ENCODE data around the gene ZC3H11A.
"Not testable (repeated sequence)": the region's sequence is repeated elsewhere in the genome, so short reads cannot be mapped to it uniquely, and the experiment has no call there.

The ZC3H11A gene

GRCh38 chr1:203797948-203798655 is 2.7 kb downstream of the ZC3H11A start:
- no peaks in the 10 kb centered on the region for H3K27me3 Mint-ChIP-seq
- peaks cover 59% of the 10 kb centered on the region for H3K4me1 Mint-ChIP-seq
- CTCF ChIA-PET: interaction anchor here (0.6 kb wide), 1 partner anchor 294 kb away, joined by 3 read pairs; no protein-coding TSS in a partner anchor
- H3K27ac Mint-ChIP-seq: no peak overlapping the region
- no peak overlapping the region for H3K4me3 Mint-ChIP-seq
- H3K36me3 Mint-ChIP-seq: peaks cover 49% of the 10 kb centered on the region
- no peak for DNase-seq
- H3K9me3 Mint-ChIP-seq: no peaks in the 10 kb centered on the region

DNA sequence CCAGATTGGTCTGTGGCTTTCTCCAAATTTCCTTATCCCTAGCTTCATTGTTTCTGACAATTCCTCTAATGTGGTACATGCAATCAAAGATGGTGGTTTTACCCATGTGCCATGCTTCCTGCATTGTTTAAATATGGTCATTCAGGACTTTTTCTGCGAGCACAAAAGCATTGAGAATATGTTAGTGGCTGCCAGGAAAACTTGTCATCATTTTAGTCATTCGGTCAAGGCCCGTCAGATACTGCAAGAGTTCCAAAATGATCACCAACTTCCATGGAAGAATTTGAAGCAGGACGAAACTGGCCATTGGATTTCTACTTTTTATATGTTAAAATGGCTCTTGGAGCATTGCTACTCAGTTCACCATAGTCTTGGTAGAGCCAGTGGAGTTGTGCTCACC is 3.7 kb downstream of the ZC3H11A start:
- H3K27me3 Mint-ChIP-seq: no peaks in the 10 kb centered on the region
- peaks cover 68% of the 10 kb centered on the region for H3K4me1 Mint-ChIP-seq
- CTCF ChIA-PET: interaction anchor here (0.9 kb wide), 1 partner anchor 85 kb away, joined by 3 read pairs; no protein-coding TSS in a partner anchor
- no peak overlapping the region for H3K4me3 Mint-ChIP-seq
- no peak overlapping the region for H3K27ac Mint-ChIP-seq
- no peaks in the 10 kb centered on the region for H3K9me3 Mint-ChIP-seq
- no peak for DNase-seq
- peaks cover 57% of the 10 kb centered on the region for H3K36me3 Mint-ChIP-seq

GRCh38 chr1:203799971-203800370 is 4.5 kb downstream of the ZC3H11A start:
- H3K27me3 Mint-ChIP-seq: no peaks in the 10 kb centered on the region
- CTCF ChIA-PET: interaction anchor here (0.9 to 1.0 kb wide), 2 partner anchors 57 to 86 kb away, joined by 3 read pairs; no protein-coding TSS in a partner anchor
- peaks cover 64% of the 10 kb centered on the region for H3K36me3 Mint-ChIP-seq
- H3K9me3 Mint-ChIP-seq: no peaks in the 10 kb centered on the region
- H3K4me3 Mint-ChIP-seq: no peak overlapping the region
- DNase-seq: no peak
- H3K27ac Mint-ChIP-seq: no peak overlapping the region
- H3K4me1 Mint-ChIP-seq: peaks cover 68% of the 10 kb centered on the region

GRCh38 chr1:203805689-203806088 is 10.3 kb downstream of the ZC3H11A start:
- H3K4me3 Mint-ChIP-seq: no peak overlapping the region
- H3K27ac Mint-ChIP-seq: no peak overlapping the region
- H3K27me3 Mint-ChIP-seq: no peaks in the 10 kb centered on the region
- no peak for DNase-seq
- H3K36me3 Mint-ChIP-seq: peaks cover 48% of the 10 kb centered on the region
- CTCF ChIA-PET: no interaction called here
- H3K9me3 Mint-ChIP-seq: no peaks in the 10 kb centered on the region
- peaks cover 31% of the 10 kb centered on the region for H3K4me1 Mint-ChIP-seq

- peaks cover 52% of the 10 kb centered on the region for H3K36me3 Mint-ChIP-seq
- no peak for DNase-seq
- H3K27me3 Mint-ChIP-seq: no peaks in the 10 kb centered on the region
- H3K4me3 Mint-ChIP-seq: no peak overlapping the region
- no peaks in the 10 kb centered on the region for H3K9me3 Mint-ChIP-seq
- peaks cover 28% of the 10 kb centered on the region for H3K4me1 Mint-ChIP-seq
- CTCF ChIA-PET: no interaction called here
- no peak overlapping the region for H3K27ac Mint-ChIP-seq
Observed at GRCh38 chr1:203807196-203807595, 11.8 kb downstream of the ZC3H11A start.

GRCh38 chr1:203813581-203814341 is 18.3 kb downstream of the ZC3H11A start:
- no peak for DNase-seq
- CTCF ChIA-PET: no interaction called here
- Mint-ChIP-seq H3K27me3 (no peaks in the 10 kb centered on the region), H3K4me3 (no peak overlapping the region), H3K36me3 (peaks cover 39% of the 10 kb centered on the region), H3K9me3 (no peaks in the 10 kb centered on the region), H3K27ac (no peak overlapping the region), H3K4me1 (peaks cover 3% of the 10 kb centered on the region)

GRCh38 chr1:203818399-203818798 is 23.0 kb downstream of the ZC3H11A start:
- no peak overlapping the region for H3K4me3 Mint-ChIP-seq
- no peaks in the 10 kb centered on the region for H3K27me3 Mint-ChIP-seq
- CTCF ChIA-PET: no interaction called here
- H3K9me3 Mint-ChIP-seq: no peaks in the 10 kb centered on the region
- no peak for DNase-seq
- no peak overlapping the region for H3K27ac Mint-ChIP-seq
- H3K4me1 Mint-ChIP-seq: no peaks in the 10 kb centered on the region
- peaks cover 49% of the 10 kb centered on the region for H3K36me3 Mint-ChIP-seq

DNA sequence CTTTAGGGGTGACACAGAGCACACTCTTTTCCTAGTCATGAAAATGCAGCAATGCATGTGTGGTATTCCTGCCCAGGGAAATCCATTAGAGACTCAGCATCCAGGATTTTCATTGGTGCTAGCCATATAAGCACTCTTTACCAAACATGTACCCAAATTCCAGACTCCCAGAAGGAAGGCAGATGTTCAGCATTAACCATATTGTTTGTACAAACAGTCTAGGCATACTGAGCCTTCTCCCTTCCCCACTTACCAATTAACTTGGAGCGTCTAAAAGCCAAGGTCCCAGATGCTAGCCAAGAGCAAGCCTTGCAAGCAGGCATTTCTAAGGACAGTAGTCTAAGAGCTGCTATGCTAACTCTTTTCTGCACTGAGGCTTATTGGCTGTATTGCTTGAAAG is 27.9 kb downstream of the ZC3H11A start:
- H3K9me3 Mint-ChIP-seq: no peaks in the 10 kb centered on the region
- H3K4me1 Mint-ChIP-seq: peaks cover 4% of the 10 kb centered on the region
- no peak overlapping the region for H3K27ac Mint-ChIP-seq
- no peak for DNase-seq
- H3K36me3 Mint-ChIP-seq: peaks cover 57% of the 10 kb centered on the region
- CTCF ChIA-PET: interaction anchor here (1.4 kb wide), 1 partner anchor 14 kb away, joined by 3 read pairs; no protein-coding TSS in a partner anchor
- no peaks in the 10 kb centered on the region for H3K27me3 Mint-ChIP-seq
- no peak overlapping the region for H3K4me3 Mint-ChIP-seq

DNA sequence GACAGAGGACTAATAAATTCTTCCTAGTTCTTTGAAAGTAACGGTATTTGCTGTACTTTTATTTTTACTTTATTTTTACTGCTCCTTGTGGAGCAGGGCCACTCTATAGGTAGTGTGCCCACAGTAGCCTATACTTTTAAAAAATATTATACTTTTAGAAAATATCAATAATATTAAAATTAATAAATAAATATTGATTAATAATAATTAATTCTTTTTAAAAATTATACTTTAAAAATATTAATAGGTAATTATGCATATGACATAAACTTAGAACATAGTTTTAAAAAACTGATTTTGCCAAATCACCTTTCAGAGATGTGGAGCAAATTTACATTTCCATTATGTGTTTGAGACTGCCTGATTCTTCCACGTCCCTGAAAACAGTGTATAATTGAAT is 30.8 kb downstream of the ZC3H11A start:
- peaks cover 4% of the 10 kb centered on the region for H3K4me1 Mint-ChIP-seq

DNA sequence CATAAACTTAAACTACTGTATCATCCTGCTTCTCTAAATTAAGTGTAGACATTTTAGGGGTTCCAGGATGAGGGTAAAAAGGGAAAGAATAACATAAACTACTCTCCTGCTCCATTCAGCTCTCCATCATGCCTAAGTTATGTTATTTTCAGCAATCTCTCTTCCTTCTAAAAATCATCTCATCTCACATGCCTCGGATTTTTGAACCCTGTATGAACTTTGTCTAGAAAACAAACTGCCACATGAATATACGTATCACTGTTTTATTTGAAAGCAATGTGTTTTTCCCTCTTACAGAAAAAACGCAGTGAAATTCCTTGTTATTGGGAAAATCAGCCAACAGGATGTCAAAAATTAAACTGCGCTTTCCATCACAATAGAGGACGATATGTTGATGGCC is 32.6 kb downstream of the ZC3H11A start:
- no peak for DNase-seq
- Mint-ChIP-seq H3K9me3 (no peaks in the 10 kb centered on the region), H3K27me3 (no peaks in the 10 kb centered on the region), H3K27ac (no peak overlapping the region), H3K4me3 (no peak overlapping the region), H3K36me3 (peaks cover 52% of the 10 kb centered on the region), H3K4me1 (peaks cover 4% of the 10 kb centered on the region)
- CTCF ChIA-PET: interaction anchor here (0.8 to 1.3 kb wide), 2 partner anchors 12 to 125 kb away, joined by 3 to 4 read pairs; no protein-coding TSS in a partner anchor

More for the DNA sequence above, 30.8 kb downstream of the ZC3H11A start:
- Mint-ChIP-seq H3K27me3 (no peaks in the 10 kb centered on the region), H3K9me3 (no peaks in the 10 kb centered on the region), H3K4me3 (no peak overlapping the region), H3K27ac (no peak overlapping the region), H3K36me3 (peaks cover 57% of the 10 kb centered on the region)
- CTCF ChIA-PET: no interaction called here
- no peak for DNase-seq

- H3K4me1 Mint-ChIP-seq: peaks cover 4% of the 10 kb centered on the region
- DNase-seq: no peak
- no peaks in the 10 kb centered on the region for H3K9me3 Mint-ChIP-seq
- CTCF ChIA-PET: no interaction called here
- no peak overlapping the region for H3K27ac Mint-ChIP-seq
- H3K36me3 Mint-ChIP-seq: peaks cover 49% of the 10 kb centered on the region
- no peaks in the 10 kb centered on the region for H3K27me3 Mint-ChIP-seq
- H3K4me3 Mint-ChIP-seq: no peak overlapping the region
Observed at GRCh38 chr1:203828503-203828902, 33.1 kb downstream of the ZC3H11A start.

DNA sequence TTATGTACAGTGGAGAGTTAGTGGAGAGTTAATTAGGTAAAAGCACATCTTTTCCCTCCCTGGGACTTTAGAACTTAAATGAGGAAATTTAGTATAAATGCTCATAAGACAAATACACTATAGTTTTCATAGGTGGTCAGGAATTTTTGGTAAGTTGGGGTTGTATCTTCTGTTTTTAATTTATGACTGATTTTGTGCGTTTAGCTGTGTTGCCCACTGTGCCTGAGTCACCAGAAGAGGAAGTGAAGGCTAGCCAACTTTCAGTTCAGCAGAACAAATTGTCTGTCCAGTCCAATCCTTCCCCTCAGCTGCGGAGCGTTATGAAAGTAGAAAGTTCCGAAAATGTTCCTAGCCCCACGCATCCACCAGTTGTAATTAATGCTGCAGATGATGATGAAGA is 33.8 kb downstream of the ZC3H11A start:
- peaks cover 50% of the 10 kb centered on the region for H3K36me3 Mint-ChIP-seq
- H3K27me3 Mint-ChIP-seq, CTCF ChIA-PET, H3K9me3 Mint-ChIP-seq, H3K4me3 Mint-ChIP-seq, H3K4me1 Mint-ChIP-seq, DNase-seq, H3K27ac Mint-ChIP-seq: not testable (repeated sequence)

DNA sequence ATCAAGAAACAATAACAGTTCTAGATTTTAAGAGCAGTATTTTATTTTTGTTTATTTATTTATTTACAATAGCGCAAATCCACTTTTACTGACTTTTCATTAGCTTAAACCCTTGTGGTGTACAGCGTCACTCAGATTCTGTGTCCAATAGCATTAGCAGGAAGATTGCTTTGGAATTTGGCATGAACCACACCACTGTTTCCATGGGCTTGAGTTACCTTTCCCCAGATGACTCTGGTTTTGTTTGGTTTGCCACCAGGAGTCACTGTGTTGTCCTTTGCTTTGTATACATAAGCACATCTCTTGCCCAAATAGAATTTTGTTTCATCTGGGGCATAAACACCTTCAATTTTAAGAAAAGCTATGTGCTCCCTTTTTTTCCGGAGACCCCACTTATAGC is 40.1 kb downstream of the ZC3H11A start:
- Mint-ChIP-seq H3K4me1 (no peaks in the 10 kb centered on the region), H3K27me3 (no peaks in the 10 kb centered on the region), H3K36me3 (peaks cover 51% of the 10 kb centered on the region), H3K4me3 (no peak overlapping the region), H3K27ac (no peak overlapping the region), H3K9me3 (no peaks in the 10 kb centered on the region)
- no peak for DNase-seq
- CTCF ChIA-PET: interaction anchor here (0.6 to 1.1 kb wide), 3 partner anchors 24 to 331 kb away, joined by 3 to 4 read pairs (median 3); no protein-coding TSS in a partner anchor

DNA sequence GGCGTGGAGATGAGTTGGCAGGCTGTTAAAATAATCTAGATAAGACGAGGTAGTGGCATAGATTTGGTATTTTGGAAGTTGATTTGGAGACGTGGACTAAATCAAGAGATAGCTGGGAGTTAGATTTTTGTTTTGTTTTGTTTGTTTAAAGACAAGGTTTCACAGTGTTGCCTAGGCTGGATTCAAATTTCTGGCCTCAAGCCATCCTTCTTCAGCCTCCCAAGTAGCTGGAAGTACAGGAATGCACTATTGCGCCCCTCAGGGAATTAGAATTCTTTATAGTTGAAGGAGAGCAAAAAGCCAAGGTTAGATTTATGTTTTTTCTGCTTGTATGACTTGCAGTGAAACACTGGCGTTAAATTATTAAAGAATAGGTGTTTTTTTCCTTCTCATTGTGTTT is 43.7 kb downstream of the ZC3H11A start:
- no peak for DNase-seq
- Mint-ChIP-seq H3K9me3 (no peaks in the 10 kb centered on the region), H3K27me3 (no peaks in the 10 kb centered on the region), H3K27ac (no peak overlapping the region), H3K4me1 (no peaks in the 10 kb centered on the region), H3K36me3 (peaks cover 58% of the 10 kb centered on the region), H3K4me3 (no peak overlapping the region)
- CTCF ChIA-PET: no interaction called here

All from activated naive CD4-positive, alpha-beta T cell treated with anti-CD3 and anti-CD28 coated beads, Interleukin-2, amount 10 ng/mL, durations not matched to agents 7 days and 5 days (primary cell).